Measurements from ENCODE around the gene PARN.
"Not testable (repeated sequence)": the region's sequence is repeated elsewhere in the genome, so short reads cannot be mapped to it uniquely, and the experiment has no call there.

The PARN gene

DNA sequence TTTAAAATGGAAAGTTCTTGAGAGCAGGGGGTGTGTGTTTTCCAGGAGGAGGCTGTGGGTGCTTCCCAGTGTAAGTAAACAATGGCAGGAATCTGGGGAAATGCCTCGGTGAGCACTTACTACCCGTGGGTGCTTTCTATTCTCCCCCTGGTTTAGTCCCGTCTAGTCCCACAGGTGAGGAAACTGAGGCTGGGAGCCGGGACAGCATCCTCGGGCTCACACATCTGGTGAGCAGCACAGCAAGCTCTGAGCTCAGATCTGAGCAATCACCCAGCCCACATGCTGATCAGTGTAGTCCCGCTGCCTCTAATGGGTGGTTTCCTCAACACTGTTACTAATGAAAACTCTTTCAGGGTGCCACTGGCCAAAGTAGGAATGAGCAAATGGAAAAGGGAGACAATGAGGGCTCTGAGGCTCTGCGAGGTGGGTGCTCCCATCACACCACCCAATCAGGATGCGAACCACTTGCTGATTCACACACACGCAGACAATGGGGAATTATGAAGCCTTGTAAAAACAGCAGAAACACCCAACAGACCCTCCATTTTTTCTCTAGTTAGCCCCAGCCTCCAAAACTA, 202.6 kb downstream of the PARN start:
- Histone ChIP-seq H3K4me1 (ENCODE audit: control insufficient read depth, low read depth, low read length) (no peaks in the 10 kb centered on the region), H2BK15ac (replicated peaks; ENCODE audit: low read depth) (no peak overlapping the region), H3K27ac (ENCODE audit: low read depth, low read length) (no peak overlapping the region), H2AK5ac (ENCODE audit: low read length) (no peak overlapping the region), H4K8ac (ENCODE audit: low read depth, low read length) (no peak overlapping the region), H3K56ac (ENCODE audit: low read length) (no peak overlapping the region), H3K36me3 (ENCODE audit: control insufficient read depth, insufficient read depth, low read length) (no peaks in the 10 kb centered on the region), H3K79me1 (ENCODE audit: low read length) (no peaks in the 10 kb centered on the region), H3K23ac (ENCODE audit: low read length) (no peak overlapping the region), H3K79me2 (ENCODE audit: control insufficient read depth, insufficient read depth, low read length) (no peaks in the 10 kb centered on the region), H3K4me3 (ENCODE audit: low read length) (no peak overlapping the region), H3K27me3 (ENCODE audit: insufficient read depth, low read length, poor library complexity) (no peaks in the 10 kb centered on the region), H3K4me2 (ENCODE audit: low read length) (no peak overlapping the region), H4K5ac (ENCODE audit: low read length) (no peak overlapping the region), H3K4ac (ENCODE audit: low read depth, low read length) (no peak overlapping the region), H3K9ac (ENCODE audit: low read length) (no peak overlapping the region), H3K18ac (ENCODE audit: low read length) (no peak overlapping the region), H2BK120ac (ENCODE audit: low read depth, low read length) (no peak overlapping the region), H2BK5ac (ENCODE audit: low read length) (no peak overlapping the region)
- no peak for DNase-seq
- no CpG with 5 or more reads among the region's 9 CpGs for WGBS (ENCODE audit: extremely low coverage, insufficient coverage, low lambda C conversion rate)

DNA sequence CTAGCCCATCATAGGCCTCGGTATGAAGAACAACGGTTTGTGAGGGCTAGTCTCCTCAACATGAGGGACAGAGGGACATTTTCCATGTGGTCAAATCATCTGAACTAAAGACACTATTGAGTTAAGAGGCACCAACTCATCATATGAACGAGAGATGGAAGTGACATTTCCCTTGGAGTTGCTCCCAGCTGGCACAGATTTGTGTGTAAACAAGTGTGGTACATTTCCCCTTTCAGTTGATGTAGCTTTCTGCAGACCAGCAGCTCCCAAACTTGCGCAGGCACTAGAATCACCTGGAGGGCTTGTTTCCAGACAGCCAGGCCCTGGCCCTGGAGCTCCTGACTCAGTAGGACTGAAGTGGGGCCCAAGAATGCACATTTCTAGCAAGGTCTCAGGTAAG, 205.5 kb downstream of the PARN start:
- H3K4me1 ChIP-seq (ENCODE audit: control insufficient read depth, low read depth, low read length), result no peaks in the 10 kb centered on the region
- no peaks in the 10 kb centered on the region for H3K27me3 ChIP-seq (ENCODE audit: insufficient read depth, low read length, poor library complexity)
- no peak overlapping the region for H3K4ac ChIP-seq (ENCODE audit: low read depth, low read length)
- WGBS (ENCODE audit: extremely low coverage, insufficient coverage, low lambda C conversion rate), result no CpG with 5 or more reads among the region's 4 CpGs
- no peak overlapping the region for H3K18ac ChIP-seq (ENCODE audit: low read length)
- H3K27ac ChIP-seq (ENCODE audit: low read depth, low read length), result no peak overlapping the region
- H2BK120ac ChIP-seq (ENCODE audit: low read depth, low read length), result no peak overlapping the region
- no peak overlapping the region for H3K56ac ChIP-seq (ENCODE audit: low read length)
- no peak overlapping the region for H3K4me3 ChIP-seq (ENCODE audit: low read length)
- no peaks in the 10 kb centered on the region for H3K36me3 ChIP-seq (ENCODE audit: control insufficient read depth, insufficient read depth, low read length)
- no peak overlapping the region for H3K23ac ChIP-seq (ENCODE audit: low read length)
- no peak overlapping the region for H2BK15ac ChIP-seq (replicated peaks; ENCODE audit: low read depth)
- no peaks in the 10 kb centered on the region for H3K79me2 ChIP-seq (ENCODE audit: control insufficient read depth, insufficient read depth, low read length)
- H3K4me2 ChIP-seq (ENCODE audit: low read length), result no peak overlapping the region
- H2AK5ac ChIP-seq (ENCODE audit: low read length), result no peak overlapping the region
- no peaks in the 10 kb centered on the region for H3K79me1 ChIP-seq (ENCODE audit: low read length)
- no peak overlapping the region for H4K5ac ChIP-seq (ENCODE audit: low read length)
- H3K9ac ChIP-seq (ENCODE audit: low read length), result no peak overlapping the region
- no peak overlapping the region for H2BK5ac ChIP-seq (ENCODE audit: low read length)
- DNase-seq, result no peak
- H4K8ac ChIP-seq (ENCODE audit: low read depth, low read length), result no peak overlapping the region

DNA sequence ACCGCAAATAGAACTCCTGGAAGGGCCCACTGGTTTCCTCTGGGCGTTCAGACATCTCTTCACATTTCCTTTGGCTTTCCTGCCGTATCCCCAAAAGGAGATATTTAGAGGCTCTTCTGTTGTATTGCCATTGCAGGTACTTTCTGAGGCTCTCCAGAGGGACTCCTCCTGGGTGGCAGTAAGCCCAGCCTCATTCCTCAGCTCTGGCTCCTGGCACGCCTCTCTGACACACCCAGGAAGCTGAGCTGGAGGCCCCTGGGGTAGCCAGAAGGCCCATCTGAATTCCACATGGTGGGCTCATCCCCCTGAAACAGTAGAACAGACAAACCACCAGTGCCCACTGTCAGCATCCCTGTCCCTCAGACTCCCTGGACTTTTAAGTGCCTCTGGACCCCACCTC, 206.7 kb downstream of the PARN start:
- no peak overlapping the region for H2BK15ac ChIP-seq (replicated peaks; ENCODE audit: low read depth)
- no peak overlapping the region for H3K23ac ChIP-seq (ENCODE audit: low read length)
- no peak overlapping the region for H3K4ac ChIP-seq (ENCODE audit: low read depth, low read length)
- H4K5ac ChIP-seq (ENCODE audit: low read length), result no peak overlapping the region
- no peak overlapping the region for H4K8ac ChIP-seq (ENCODE audit: low read depth, low read length)
- no peaks in the 10 kb centered on the region for H3K79me2 ChIP-seq (ENCODE audit: control insufficient read depth, insufficient read depth, low read length)
- no peaks in the 10 kb centered on the region for H3K36me3 ChIP-seq (ENCODE audit: control insufficient read depth, insufficient read depth, low read length)
- no peak overlapping the region for H2AK5ac ChIP-seq (ENCODE audit: low read length)
- no peak overlapping the region for H3K4me2 ChIP-seq (ENCODE audit: low read length)
- H3K56ac ChIP-seq (ENCODE audit: low read length), result no peak overlapping the region
- no peaks in the 10 kb centered on the region for H3K79me1 ChIP-seq (ENCODE audit: low read length)
- DNase-seq, result no peak
- no peak overlapping the region for H3K4me3 ChIP-seq (ENCODE audit: low read length)
- no peaks in the 10 kb centered on the region for H3K4me1 ChIP-seq (ENCODE audit: control insufficient read depth, low read depth, low read length)
- H2BK5ac ChIP-seq (ENCODE audit: low read length), result no peak overlapping the region
- H3K27me3 ChIP-seq (ENCODE audit: insufficient read depth, low read length, poor library complexity), result no peaks in the 10 kb centered on the region
- H3K9ac ChIP-seq (ENCODE audit: low read length), result no peak overlapping the region
- H3K27ac ChIP-seq (ENCODE audit: low read depth, low read length), result no peak overlapping the region
- no CpG with 5 or more reads among the region's 4 CpGs for WGBS (ENCODE audit: extremely low coverage, insufficient coverage, low lambda C conversion rate)
- no peak overlapping the region for H3K18ac ChIP-seq (ENCODE audit: low read length)
- H2BK120ac ChIP-seq (ENCODE audit: low read depth, low read length), result no peak overlapping the region

DNA sequence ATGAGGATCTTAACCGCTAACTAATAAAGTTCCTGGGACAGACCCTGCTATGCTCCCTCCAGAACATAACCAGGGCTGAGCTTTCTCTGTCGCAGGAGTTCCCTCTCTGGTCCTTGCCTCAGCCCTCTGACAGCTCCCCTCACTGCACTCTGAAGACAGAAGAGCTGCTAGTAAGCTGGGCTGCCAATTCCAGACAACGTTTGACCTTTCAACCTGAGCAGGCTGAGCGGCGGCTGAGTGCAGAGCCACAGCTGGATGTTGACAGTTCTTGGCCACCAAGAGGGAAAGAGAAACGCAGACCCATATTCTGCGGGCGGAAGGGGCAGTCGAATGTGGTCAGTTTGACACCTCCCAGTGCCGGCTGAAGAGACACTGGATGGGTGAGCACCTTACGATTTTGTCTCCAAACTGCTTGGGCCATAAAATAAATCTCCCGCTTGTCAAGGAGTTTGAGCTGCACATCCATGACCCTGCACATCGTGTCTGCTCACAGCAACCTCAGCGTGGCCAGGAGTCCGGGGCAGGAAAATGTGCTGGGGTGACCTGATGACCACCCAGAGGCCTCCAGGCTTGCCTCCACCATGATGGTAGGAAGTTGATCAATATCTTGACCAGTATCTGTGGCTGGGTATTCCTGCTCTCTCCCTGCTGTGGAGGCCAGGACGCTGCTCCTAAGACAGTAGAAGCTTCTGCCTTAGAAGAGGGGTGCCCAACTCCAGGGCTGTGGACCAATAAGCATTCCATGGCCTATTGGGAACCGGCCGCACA, 209.2 kb downstream of the PARN start:
- Histone ChIP-seq H3K4me2 (ENCODE audit: low read length) (no peak overlapping the region), H3K4me1 (ENCODE audit: control insufficient read depth, low read depth, low read length) (no peaks in the 10 kb centered on the region), H3K79me1 (ENCODE audit: low read length) (no peaks in the 10 kb centered on the region), H3K4ac (ENCODE audit: low read depth, low read length) (no peak overlapping the region), H4K8ac (ENCODE audit: low read depth, low read length) (no peak overlapping the region), H3K18ac (ENCODE audit: low read length) (no peak overlapping the region), H3K23ac (ENCODE audit: low read length) (no peak overlapping the region), H3K9ac (ENCODE audit: low read length) (no peak overlapping the region), H3K56ac (ENCODE audit: low read length) (no peak overlapping the region), H2BK5ac (ENCODE audit: low read length) (no peak overlapping the region), H4K5ac (ENCODE audit: low read length) (no peak overlapping the region), H3K79me2 (ENCODE audit: control insufficient read depth, insufficient read depth, low read length) (no peaks in the 10 kb centered on the region), H2BK120ac (ENCODE audit: low read depth, low read length) (no peak overlapping the region), H3K4me3 (ENCODE audit: low read length) (no peak overlapping the region), H2BK15ac (replicated peaks; ENCODE audit: low read depth) (no peak overlapping the region), H3K27ac (ENCODE audit: low read depth, low read length) (no peak overlapping the region), H3K27me3 (ENCODE audit: insufficient read depth, low read length, poor library complexity) (no peaks in the 10 kb centered on the region), H3K36me3 (ENCODE audit: control insufficient read depth, insufficient read depth, low read length) (no peaks in the 10 kb centered on the region), H2AK5ac (ENCODE audit: low read length) (no peak overlapping the region)
- no peak for DNase-seq
- WGBS (ENCODE audit: extremely low coverage, insufficient coverage, low lambda C conversion rate), result no CpG with 5 or more reads among the region's 18 CpGs

DNA sequence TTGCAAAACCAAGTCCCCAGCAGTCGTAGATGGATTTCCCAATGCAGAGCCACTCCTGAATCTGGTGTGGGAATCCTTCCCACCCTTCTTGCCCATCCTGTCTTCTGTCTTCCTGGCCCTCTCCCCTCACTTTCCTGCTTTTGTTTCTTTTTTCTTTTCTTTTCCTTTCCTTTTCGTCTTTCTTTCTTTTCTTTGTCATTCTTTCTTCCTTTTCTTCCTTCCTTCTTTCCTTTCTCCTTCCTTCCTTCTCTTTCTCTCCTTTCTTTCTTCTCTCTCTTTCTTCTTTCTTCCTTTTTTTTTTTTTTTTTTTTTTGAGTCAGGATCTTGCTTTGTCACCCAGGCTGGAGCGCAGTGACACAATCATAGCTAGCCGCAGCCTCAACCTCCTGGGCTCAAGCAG, 209.8 kb downstream of the PARN start:
- not testable (repeated sequence) for H3K18ac ChIP-seq (ENCODE audit: low read length); H3K4me1 ChIP-seq (ENCODE audit: control insufficient read depth, low read depth, low read length); H3K36me3 ChIP-seq (ENCODE audit: control insufficient read depth, insufficient read depth, low read length); H2BK120ac ChIP-seq (ENCODE audit: low read depth, low read length); H3K79me1 ChIP-seq (ENCODE audit: low read length); H3K27me3 ChIP-seq (ENCODE audit: insufficient read depth, low read length, poor library complexity); H3K4me3 ChIP-seq (ENCODE audit: low read length); H3K56ac ChIP-seq (ENCODE audit: low read length); H3K4me2 ChIP-seq (ENCODE audit: low read length); H4K5ac ChIP-seq (ENCODE audit: low read length); H2BK15ac ChIP-seq (replicated peaks; ENCODE audit: low read depth); H3K9ac ChIP-seq (ENCODE audit: low read length); H3K4ac ChIP-seq (ENCODE audit: low read depth, low read length); H3K79me2 ChIP-seq (ENCODE audit: control insufficient read depth, insufficient read depth, low read length); DNase-seq; H3K27ac ChIP-seq (ENCODE audit: low read depth, low read length); H3K23ac ChIP-seq (ENCODE audit: low read length); H2AK5ac ChIP-seq (ENCODE audit: low read length); H2BK5ac ChIP-seq (ENCODE audit: low read length); H4K8ac ChIP-seq (ENCODE audit: low read depth, low read length)
- WGBS (ENCODE audit: extremely low coverage, insufficient coverage, low lambda C conversion rate), result no CpG with 5 or more reads among the region's 4 CpGs

DNA sequence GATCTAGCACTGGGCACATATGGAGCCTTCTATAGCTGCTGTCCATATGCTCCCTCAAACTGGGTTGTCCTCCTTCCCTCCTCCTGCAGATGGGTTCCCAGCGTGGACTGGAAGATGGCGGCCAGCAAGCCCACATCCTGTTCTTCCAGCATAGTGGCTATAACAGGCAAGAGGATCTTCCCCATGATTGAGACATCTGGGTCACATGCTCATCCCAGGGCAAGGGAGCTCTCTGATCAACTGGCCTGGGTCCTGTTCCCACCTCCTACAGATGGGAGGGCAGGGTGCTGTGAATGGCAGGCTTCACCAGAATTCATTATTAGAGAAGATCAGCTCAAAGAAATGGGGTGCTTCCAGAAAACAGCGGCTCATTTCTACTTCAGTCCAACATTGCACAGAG, 210.2 kb downstream of the PARN start:
- no peak overlapping the region for H4K8ac ChIP-seq (ENCODE audit: low read depth, low read length)
- H3K4me1 ChIP-seq (ENCODE audit: control insufficient read depth, low read depth, low read length), result no peaks in the 10 kb centered on the region
- no CpG with 5 or more reads among the region's 3 CpGs for WGBS (ENCODE audit: extremely low coverage, insufficient coverage, low lambda C conversion rate)
- no peaks in the 10 kb centered on the region for H3K79me1 ChIP-seq (ENCODE audit: low read length)
- H3K23ac ChIP-seq (ENCODE audit: low read length), result no peak overlapping the region
- H3K27me3 ChIP-seq (ENCODE audit: insufficient read depth, low read length, poor library complexity), result no peaks in the 10 kb centered on the region
- no peaks in the 10 kb centered on the region for H3K36me3 ChIP-seq (ENCODE audit: control insufficient read depth, insufficient read depth, low read length)
- H3K4ac ChIP-seq (ENCODE audit: low read depth, low read length), result no peak overlapping the region
- H3K9ac ChIP-seq (ENCODE audit: low read length), result no peak overlapping the region
- H4K5ac ChIP-seq (ENCODE audit: low read length), result no peak overlapping the region
- H3K27ac ChIP-seq (ENCODE audit: low read depth, low read length), result no peak overlapping the region
- no peak for DNase-seq
- H3K4me2 ChIP-seq (ENCODE audit: low read length), result no peak overlapping the region
- no peak overlapping the region for H2BK5ac ChIP-seq (ENCODE audit: low read length)
- no peak overlapping the region for H2BK15ac ChIP-seq (replicated peaks; ENCODE audit: low read depth)
- no peaks in the 10 kb centered on the region for H3K79me2 ChIP-seq (ENCODE audit: control insufficient read depth, insufficient read depth, low read length)
- H2AK5ac ChIP-seq (ENCODE audit: low read length), result no peak overlapping the region
- H2BK120ac ChIP-seq (ENCODE audit: low read depth, low read length), result no peak overlapping the region
- no peak overlapping the region for H3K56ac ChIP-seq (ENCODE audit: low read length)
- H3K18ac ChIP-seq (ENCODE audit: low read length), result no peak overlapping the region
- no peak overlapping the region for H3K4me3 ChIP-seq (ENCODE audit: low read length)

Data from mesendoderm (in vitro differentiated cells).